GM12864 (cell line): Measurements from ENCODE around the gene MRRF.
A peak's percentile ranks its signal among the peaks of the same experiment; 100 is the strongest.

Source experiments
- DNase-seq: peaks from one replicate; pipeline ENCODE4 v3.0.0-alpha.2; 2011; ENCODE audit warnings: low read depth
- H3K4me3 ChIP-seq: 2 replicates; pipeline ENCODE4 v1.5.1; 2011; ENCODE audit warnings: mild to moderate bottlenecking, low read depth, low read length, control low read depth
- TF ChIP-seq, protein P1 (sequence below): IDR thresholded peaks from 2 replicates; pipeline ENCODE4 v1.5.1; 2011; ENCODE audit warnings: low read depth, mild to moderate bottlenecking, moderate library complexity, low read length, control low read depth, inconsistent platforms; ENCODE audit errors: missing control alignments

Gene MRRF

DNA sequence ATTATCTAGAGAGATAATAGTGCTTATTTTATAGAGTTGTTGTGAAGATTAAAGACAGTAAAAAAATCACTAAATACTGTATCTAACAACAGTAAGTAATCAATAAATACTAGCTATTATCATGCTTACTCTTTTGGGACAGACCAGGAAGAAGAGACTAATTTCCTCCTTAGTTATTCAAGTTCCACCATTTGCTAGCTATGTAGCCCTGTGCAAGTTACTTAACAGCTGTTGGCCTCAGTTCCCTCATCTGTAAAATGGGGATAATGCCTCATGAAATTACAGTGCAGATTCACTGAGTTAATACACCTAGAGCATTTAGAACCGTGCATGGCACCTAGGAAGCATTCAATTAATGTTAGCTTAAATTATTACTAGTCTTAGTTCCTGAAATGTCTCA, 2.6 kb upstream of the MRRF start:
- TF ChIP-seq, protein P1, sequence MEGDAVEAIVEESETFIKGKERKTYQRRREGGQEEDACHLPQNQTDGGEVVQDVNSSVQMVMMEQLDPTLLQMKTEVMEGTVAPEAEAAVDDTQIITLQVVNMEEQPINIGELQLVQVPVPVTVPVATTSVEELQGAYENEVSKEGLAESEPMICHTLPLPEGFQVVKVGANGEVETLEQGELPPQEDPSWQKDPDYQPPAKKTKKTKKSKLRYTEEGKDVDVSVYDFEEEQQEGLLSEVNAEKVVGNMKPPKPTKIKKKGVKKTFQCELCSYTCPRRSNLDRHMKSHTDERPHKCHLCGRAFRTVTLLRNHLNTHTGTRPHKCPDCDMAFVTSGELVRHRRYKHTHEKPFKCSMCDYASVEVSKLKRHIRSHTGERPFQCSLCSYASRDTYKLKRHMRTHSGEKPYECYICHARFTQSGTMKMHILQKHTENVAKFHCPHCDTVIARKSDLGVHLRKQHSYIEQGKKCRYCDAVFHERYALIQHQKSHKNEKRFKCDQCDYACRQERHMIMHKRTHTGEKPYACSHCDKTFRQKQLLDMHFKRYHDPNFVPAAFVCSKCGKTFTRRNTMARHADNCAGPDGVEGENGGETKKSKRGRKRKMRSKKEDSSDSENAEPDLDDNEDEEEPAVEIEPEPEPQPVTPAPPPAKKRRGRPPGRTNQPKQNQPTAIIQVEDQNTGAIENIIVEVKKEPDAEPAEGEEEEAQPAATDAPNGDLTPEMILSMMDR: no peak
- DNase-seq: no peak
- H3K4me3 ChIP-seq: no peak overlapping the region

DNA sequence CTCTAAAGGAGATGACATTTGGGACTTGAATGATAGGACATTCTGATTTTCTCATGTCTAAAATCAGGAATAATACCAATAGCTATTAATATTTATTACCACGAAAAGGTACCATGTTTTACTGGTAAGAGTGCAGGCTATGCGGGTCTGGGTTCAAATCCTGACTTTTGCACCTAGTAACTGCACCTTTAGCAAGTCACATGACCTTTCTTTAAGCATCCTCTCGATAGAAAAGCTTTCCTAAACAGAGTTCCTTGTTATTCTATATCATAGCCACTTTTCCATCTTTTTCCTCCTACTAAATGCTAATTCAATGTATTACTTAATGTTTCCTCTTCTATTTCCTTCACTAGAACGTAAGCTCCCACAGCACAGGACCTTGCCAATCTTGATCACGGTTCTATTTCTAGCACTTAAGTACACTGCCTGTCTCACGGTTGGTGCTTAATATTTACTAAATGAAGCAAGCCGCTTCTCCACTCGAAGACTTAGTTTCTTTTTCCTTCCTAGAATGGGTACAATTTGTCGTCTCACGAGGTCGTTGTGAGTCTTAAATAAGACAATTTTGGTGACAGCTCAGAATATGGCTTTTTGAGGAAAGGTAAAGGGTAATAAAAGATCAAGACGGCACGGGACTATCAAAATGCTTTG, 858 bp upstream of the MRRF start:
- TF ChIP-seq, protein P1: no peak
- peak overlapping the region; percentile 70 for H3K4me3 ChIP-seq
- DNase-seq: no peak

DNA sequence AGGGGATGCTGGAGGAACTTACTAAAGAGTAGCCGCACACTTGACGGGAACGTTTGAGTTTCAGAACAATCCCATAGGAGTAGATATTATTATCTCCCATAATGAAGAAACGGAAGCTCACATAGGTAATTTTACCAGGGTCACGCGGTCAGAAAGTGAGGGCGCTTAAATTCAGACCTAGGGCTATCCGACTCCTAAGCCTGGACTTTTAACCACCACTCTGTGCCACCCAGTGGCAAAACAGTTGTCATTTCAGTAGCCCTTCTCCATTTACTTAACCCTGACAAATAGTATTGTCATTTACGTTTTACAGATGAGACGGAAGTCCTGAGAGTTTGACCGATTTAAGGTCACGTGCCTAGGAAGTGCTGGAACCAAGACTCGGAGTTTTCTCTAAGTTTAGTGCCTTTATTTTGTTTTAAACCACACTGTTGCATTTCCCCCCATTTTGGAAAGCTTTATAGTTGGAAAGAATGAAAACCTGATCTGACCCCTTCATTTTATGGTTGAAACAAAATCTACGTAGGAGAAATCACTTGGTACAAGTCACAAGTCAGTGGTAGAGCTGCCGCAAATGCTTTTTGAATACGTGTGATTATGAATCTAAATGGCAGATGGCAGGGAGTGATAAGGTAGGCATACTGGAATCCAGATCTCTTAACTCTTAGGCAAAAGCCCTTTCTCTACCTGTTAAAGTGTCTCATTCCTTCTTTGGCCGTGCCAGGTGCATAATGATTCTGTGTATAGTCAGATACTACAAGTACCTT, 650 bp downstream of the MRRF start:
- DNase-seq: peak; percentile 18
- H3K4me3 ChIP-seq: peak overlapping the region; percentile 70

DNA sequence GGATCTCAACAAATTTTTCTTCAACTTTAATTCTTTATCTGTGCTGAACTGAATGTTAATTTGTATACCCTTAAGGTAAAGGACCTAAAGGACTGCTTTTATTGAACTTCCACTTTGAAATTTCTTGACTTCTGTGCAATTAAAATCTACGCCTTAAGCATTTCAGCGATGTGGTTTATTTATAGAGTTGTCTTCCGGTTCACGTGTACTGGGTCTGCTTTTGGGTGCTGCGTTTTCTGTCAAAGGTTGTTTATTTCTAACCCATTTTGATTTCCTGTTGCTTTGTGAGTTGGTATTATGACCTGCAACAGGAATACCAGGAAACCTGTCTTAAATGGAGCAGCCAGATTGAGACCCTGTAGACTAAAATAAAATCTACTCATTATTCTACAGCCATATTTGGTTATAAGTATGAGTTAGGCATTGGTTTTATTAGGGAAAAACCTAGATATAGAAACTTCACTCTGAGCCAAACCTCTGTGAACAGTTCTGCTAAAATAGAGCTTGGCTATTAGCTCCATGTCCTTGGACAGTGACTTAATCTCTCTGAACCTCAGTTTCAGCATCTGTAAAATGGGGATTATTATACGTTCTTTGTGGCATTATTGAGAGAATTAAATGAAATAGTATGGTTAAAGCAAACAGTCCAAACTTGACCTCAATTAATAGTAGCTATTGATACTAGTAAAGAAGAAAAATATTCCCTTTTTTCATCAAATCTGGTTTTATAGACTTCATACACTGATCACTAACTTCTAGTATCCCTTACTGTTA, 3.5 kb downstream of the MRRF start:
- no peak overlapping the region for H3K4me3 ChIP-seq
- TF ChIP-seq, protein P1: no peak
- DNase-seq: no peak

More for the DNA sequence above, 650 bp downstream of the MRRF start:
- TF ChIP-seq, protein P1: no peak

DNA sequence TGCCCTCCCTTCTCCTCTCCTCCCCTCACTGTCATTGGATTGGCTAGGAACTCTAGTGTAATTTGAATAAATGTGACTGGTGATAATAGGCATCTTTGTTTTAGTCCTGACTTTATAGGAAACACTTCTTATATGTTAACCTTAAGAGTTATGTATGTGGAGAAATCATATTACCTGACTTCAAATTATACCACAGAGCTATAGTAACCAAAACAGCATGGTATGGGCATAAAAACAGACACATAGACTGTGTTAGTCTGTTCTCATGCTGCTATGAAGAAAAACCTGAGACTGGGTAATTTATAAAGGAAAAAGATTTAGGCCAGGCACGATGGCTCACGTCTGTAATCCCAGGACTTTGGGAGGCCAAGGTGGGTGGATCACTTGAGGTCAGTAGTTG, 9.4 kb downstream of the MRRF start:
- TF ChIP-seq, protein P1: no peak
- DNase-seq: no peak
- no peak overlapping the region for H3K4me3 ChIP-seq

DNA sequence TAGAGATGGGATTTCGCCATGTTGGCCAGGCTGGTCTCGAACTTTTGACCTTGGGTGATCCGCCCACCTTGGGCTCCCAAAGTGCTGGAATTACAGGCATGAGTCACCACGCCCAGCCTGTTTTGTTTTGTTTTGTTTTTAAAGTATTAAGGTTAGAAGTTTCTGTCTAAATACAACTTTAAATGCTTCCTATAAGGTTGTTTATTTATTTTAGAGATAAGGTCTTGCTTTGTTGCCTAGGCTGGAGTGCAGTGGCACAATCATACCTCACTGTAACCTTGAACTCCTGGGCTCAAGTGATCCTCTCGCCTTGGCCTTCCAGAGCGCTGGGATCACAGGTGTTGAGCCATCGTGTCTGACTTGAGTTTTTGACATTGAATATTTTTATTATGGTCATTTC, 11.4 kb downstream of the MRRF start:
- no peak for DNase-seq
- no peak overlapping the region for H3K4me3 ChIP-seq
- TF ChIP-seq, protein P1: no peak
